DND-41 (cell line): ENCODE data around the gene RXYLT1.

Experiments used
- ATAC-seq: fragments of 200-7000 bp; cut with Tn5 transposase; 3 replicates; pipeline ENCODE4 v1.9.1; 2021; ENCODE audit warnings: low read depth; ENCODE audit not compliant: insufficient read depth
- DNase-seq: peaks from one replicate; pipeline ENCODE4 v3.0.0-alpha.2; 2020
- H2AFZ ChIP-seq: 2 replicates; pipeline ENCODE4 v1.6.0; 2012; ENCODE audit warnings: low read depth, low read length
- H3K27ac ChIP-seq: 2 replicates; pipeline ENCODE4 v1.5.1; 2012; ENCODE audit warnings: low read length, inconsistent platforms
- H3K27me3 ChIP-seq: fragments of 200-600 bp; sonication (generic); 2 replicates; pipeline ENCODE4 v1.6.0; 2012; ENCODE audit warnings: low read length, mild to moderate bottlenecking, inconsistent platforms; ENCODE audit not compliant: insufficient read depth, poor library complexity
- H3K36me3 ChIP-seq: 2 replicates; pipeline ENCODE4 v1.5.1; 2012; ENCODE audit warnings: low read length, inconsistent platforms; ENCODE audit not compliant: insufficient read depth
- H3K4me1 ChIP-seq: 2 replicates; pipeline ENCODE4 v1.5.1; 2012; ENCODE audit warnings: mild to moderate bottlenecking, low read length; ENCODE audit not compliant: insufficient read depth
- H3K4me2 ChIP-seq: 2 replicates; pipeline ENCODE4 v1.6.0; 2012; ENCODE audit warnings: mild to moderate bottlenecking, moderate library complexity, low read length, inconsistent platforms; ENCODE audit not compliant: insufficient read depth
- H3K4me3 ChIP-seq, 2 experiments: fragments of 200-600 bp in 1 of 2; shearing (Covaris generic) in 1 of 2; 2 replicates each; pipeline ENCODE4 v1.5.1; 2012 to 2016; ENCODE audit warnings: inconsistent platforms in 2 of 2, low read length in 2 of 2, mild to moderate bottlenecking in 2 of 2, low read depth in 1 of 2, moderate library complexity in 1 of 2
- H3K79me2 ChIP-seq: 2 replicates; pipeline ENCODE4 v1.6.0; 2012; ENCODE audit warnings: low read length, inconsistent platforms; ENCODE audit not compliant: insufficient read depth
- H3K9ac ChIP-seq: 2 replicates; pipeline ENCODE4 v1.6.0; 2012; ENCODE audit warnings: low read depth, mild to moderate bottlenecking, inconsistent platforms, low read length, moderate library complexity
- H3K9me3 ChIP-seq: 2 replicates; pipeline ENCODE4 v1.5.1; 2012; ENCODE audit warnings: low read length, moderate library complexity, mild to moderate bottlenecking, inconsistent platforms; ENCODE audit not compliant: insufficient read depth, severe bottlenecking
- H4K20me1 ChIP-seq: 2 replicates; pipeline ENCODE4 v1.6.0; 2012; ENCODE audit warnings: low read length; ENCODE audit not compliant: insufficient read depth
- EZH2 ChIP-seq: IDR thresholded peaks from 3 replicates; pipeline ENCODE4 v1.6.1; 2012; ENCODE audit warnings: borderline replicate concordance, low read depth, mild to moderate bottlenecking, moderate library complexity, low read length, inconsistent platforms; ENCODE audit not compliant: severe bottlenecking
- TF ChIP-seq, protein P1 (sequence below): IDR thresholded peaks from 2 replicates; pipeline ENCODE4 v1.5.1; 2012; ENCODE audit warnings: borderline replicate concordance, low read length, moderate library complexity, mild to moderate bottlenecking; ENCODE audit not compliant: poor library complexity, severe bottlenecking; ENCODE audit errors: extremely low read depth

The RXYLT1 gene

DNA sequence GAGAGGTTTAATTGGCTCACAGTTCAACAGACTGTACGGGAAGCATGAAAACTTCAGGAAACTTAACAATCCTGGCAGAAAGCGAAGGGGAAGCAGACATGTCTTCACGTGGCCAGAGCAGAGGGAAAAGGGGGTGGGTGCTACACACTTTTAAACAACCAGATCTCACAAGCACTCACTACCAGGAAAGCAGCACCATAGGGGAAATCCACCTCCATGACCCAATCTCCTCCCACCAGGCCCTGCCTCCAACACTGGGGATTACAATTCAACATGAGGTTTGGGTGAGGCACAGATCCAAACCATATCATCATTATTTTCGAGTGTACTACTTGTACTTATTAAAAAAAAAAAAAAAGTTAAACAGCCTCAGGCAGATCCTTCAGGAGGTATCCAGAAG, 29.9 kb downstream of the RXYLT1 start:
- Histone ChIP-seq H3K4me1 (no peaks in the 10 kb centered on the region), H4K20me1 (no peaks in the 10 kb centered on the region), H3K27me3 (no peaks in the 10 kb centered on the region), H3K79me2 (no peaks in the 10 kb centered on the region), H3K4me3 (no peak overlapping the region), H3K27ac (no peak overlapping the region), H3K4me2 (no peak overlapping the region), H3K9me3 (no peaks in the 10 kb centered on the region), H3K36me3 (peaks cover 38% of the 10 kb centered on the region), H3K9ac (no peak overlapping the region), H2AFZ (no peak overlapping the region)
- TF ChIP-seq EZH2 = no peak
- TF ChIP-seq, protein P1, sequence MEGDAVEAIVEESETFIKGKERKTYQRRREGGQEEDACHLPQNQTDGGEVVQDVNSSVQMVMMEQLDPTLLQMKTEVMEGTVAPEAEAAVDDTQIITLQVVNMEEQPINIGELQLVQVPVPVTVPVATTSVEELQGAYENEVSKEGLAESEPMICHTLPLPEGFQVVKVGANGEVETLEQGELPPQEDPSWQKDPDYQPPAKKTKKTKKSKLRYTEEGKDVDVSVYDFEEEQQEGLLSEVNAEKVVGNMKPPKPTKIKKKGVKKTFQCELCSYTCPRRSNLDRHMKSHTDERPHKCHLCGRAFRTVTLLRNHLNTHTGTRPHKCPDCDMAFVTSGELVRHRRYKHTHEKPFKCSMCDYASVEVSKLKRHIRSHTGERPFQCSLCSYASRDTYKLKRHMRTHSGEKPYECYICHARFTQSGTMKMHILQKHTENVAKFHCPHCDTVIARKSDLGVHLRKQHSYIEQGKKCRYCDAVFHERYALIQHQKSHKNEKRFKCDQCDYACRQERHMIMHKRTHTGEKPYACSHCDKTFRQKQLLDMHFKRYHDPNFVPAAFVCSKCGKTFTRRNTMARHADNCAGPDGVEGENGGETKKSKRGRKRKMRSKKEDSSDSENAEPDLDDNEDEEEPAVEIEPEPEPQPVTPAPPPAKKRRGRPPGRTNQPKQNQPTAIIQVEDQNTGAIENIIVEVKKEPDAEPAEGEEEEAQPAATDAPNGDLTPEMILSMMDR = no peak
- DNase-seq (no peak), ATAC-seq (no peak)

DNA sequence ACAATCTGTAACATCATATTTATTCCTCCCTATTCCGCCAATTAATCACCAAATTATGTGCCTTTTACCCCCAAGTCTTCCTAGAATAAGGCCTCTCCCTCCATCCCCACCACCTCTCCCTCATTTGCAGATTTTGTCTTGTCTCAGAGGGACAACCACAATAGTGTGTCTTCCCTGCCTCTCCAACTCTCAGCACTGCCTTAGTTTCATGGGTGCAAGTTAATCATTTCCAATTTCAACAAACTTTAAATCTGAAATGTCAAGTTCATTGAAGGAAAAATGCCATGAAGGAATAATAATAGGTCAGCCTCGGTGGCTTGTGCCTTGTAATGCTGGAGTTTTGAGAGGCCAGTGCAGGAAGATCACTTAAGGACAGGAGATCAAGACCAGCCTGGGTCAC, 31.6 kb downstream of the RXYLT1 start:
- Histone ChIP-seq H3K9ac (no peak overlapping the region), H2AFZ (no peak overlapping the region), H4K20me1 (no peaks in the 10 kb centered on the region), H3K36me3 (peaks cover 29% of the 10 kb centered on the region), H3K4me3 (no peak overlapping the region), H3K27me3 (no peaks in the 10 kb centered on the region), H3K4me1 (no peaks in the 10 kb centered on the region), H3K4me2 (no peak overlapping the region), H3K79me2 (no peaks in the 10 kb centered on the region), H3K27ac (no peak overlapping the region), H3K9me3 (no peaks in the 10 kb centered on the region)
- TF ChIP-seq EZH2 = no peak
- TF ChIP-seq, protein P1 = no peak
- no peak for DNase-seq
- ATAC-seq = no peak

DNA sequence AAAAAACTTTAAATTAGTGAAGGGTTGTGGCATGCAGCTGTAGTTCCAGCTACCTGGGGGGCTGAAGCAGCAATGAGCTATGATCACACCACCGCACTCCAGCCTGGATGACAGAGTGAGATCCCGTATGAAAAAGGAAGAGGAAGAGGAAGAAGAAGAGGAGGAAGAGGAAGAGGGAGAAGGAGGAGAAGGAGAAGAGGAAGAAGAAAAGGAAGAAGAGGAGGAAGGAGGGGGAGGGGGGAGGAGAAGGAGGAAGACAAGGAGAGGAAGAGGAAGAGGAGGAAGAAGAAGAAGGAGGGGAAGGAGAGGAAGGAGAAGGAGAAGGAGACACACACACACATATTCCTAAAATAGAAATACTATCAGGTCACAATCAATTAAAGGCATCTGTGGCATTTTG, 32.0 kb downstream of the RXYLT1 start:
- ATAC-seq (no peak), DNase-seq (no peak)
- Histone ChIP-seq H3K79me2 (no peaks in the 10 kb centered on the region), H3K4me1 (no peaks in the 10 kb centered on the region), H3K4me3 (no peak overlapping the region), H3K4me2 (no peak overlapping the region), H3K9me3 (no peaks in the 10 kb centered on the region), H3K36me3 (peaks cover 25% of the 10 kb centered on the region), H4K20me1 (no peaks in the 10 kb centered on the region), H3K27me3 (no peaks in the 10 kb centered on the region), H2AFZ (no peak overlapping the region), H3K9ac (no peak overlapping the region), H3K27ac (no peak overlapping the region)
- TF ChIP-seq, protein P1 = no peak
- TF ChIP-seq EZH2 = no peak

DNA sequence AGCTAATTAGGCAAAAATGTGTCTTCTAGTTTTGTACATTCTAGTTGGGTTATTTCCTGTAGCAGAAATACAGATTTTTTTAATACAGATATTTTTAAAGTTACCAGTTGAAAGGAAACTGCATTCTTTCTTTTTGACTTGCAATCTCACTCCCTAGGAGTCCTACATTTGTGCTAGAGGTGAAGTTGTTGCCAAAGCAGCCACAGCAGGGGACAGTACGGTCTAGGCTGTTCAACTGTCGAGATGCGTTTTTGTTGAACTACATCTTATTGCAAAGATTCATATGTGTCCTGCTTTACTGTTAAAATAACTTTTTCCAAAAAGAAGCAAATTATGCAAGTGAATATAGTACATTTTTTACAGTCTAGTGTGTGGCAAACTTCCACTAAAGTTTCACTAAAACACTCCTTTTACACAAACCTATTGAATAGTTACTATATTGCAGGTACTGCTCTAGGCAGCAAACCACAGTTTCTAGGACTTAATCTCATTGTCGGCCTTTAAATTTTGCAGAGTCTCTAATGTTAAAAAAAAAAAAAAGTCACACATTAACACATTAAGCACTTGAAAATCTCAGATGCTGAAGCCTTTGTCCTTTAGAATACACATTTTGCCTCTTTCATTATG, 34.5 kb downstream of the RXYLT1 start:
- no peak overlapping the region for H3K4me2 ChIP-seq
- H2AFZ ChIP-seq = no peak overlapping the region
- H3K79me2 ChIP-seq = no peaks in the 10 kb centered on the region
- H3K9ac ChIP-seq = no peak overlapping the region
- H3K27me3 ChIP-seq = no peaks in the 10 kb centered on the region
- TF ChIP-seq, protein P1 = no peak
- TF ChIP-seq EZH2 = no peak
- peaks cover 4% of the 10 kb centered on the region for H3K36me3 ChIP-seq
- ATAC-seq = no peak
- H3K9me3 ChIP-seq = no peaks in the 10 kb centered on the region
- no peak for DNase-seq
- no peaks in the 10 kb centered on the region for H4K20me1 ChIP-seq
- no peak overlapping the region for H3K4me3 ChIP-seq
- H3K27ac ChIP-seq = no peak overlapping the region
- H3K4me1 ChIP-seq = no peaks in the 10 kb centered on the region
